HCT116 (cell line): ENCODE data around the gene LZTS3. TPM values are rescaled to one million over a fixed set of nuclear protein-coding genes. Genes with fewer than 3 reads are reported as not detected.

Source experiments
- ATAC-seq: fragments of 200-7000 bp; cut with Tn5 transposase; 2 replicates; pipeline ENCODE4 v1.9.1; 2020; ENCODE audit warnings: mild to moderate bottlenecking, moderate library complexity
- BruUV-seq: library from RNA; stranded (reverse); fragments of 400-500 nt; replicated peaks from 2 replicates; lab custom pipeline; 2021; lab: Mats Ljungman, UMichigan
- CTCF ChIA-PET: fragments of 300-600 bp; sonication (Branson Sonifier 250); formaldehyde crosslinking; loops from one replicate; lab custom pipeline; 2021; ENCODE audit warnings: antibody characterized with exemption; lab: Charles Lee
- POLR2A ChIA-PET: fragments of 300-600, 350-600 bp; sonication (Branson Sonifier 250); formaldehyde crosslinking; loops from one replicate; lab custom pipeline; 2021; ENCODE audit warnings: antibody characterized with exemption; lab: Charles Lee
- RAD21 ChIA-PET, 2 experiments: fragments of 300-600 bp; sonication (Branson Sonifier 250); formaldehyde crosslinking; loops; one replicate each; lab custom pipeline; 2023; ENCODE audit warnings: low total read pairs in 2 of 2; ENCODE audit not compliant: uncharacterized antibody in 2 of 2, unreplicated experiment in 2 of 2, low non-redundant PET in 1 of 2; lab: Charles Lee
- DNase-seq: peaks from one replicate; pipeline ENCODE4 v3.0.0-alpha.2; 2010; ENCODE audit warnings: low read depth, low spot score
- H2AFZ ChIP-seq: fragments of 200-600 bp; shearing (Covaris generic), sonication (generic); 2 replicates; pipeline ENCODE4 v1.6.1; 2017; ENCODE audit warnings: low read depth, mixed run types, mixed read lengths, antibody characterized with exemption, low read length; ENCODE audit not compliant: poor library complexity, severe bottlenecking
- H3K27ac ChIP-seq: 2 replicates; pipeline ENCODE4 v1.5.1; 2012; ENCODE audit warnings: low read depth, low read length
- H3K27me3 ChIP-seq: fragments of 200-600 bp; sonication (generic); 2 replicates; pipeline ENCODE4 v1.6.1; 2016; ENCODE audit warnings: mixed run types, low read length, mixed read lengths; ENCODE audit not compliant: insufficient read depth
- H3K36me3 ChIP-seq, 2 experiments: fragments of 200-500 bp in 1 of 2; fragments of 200-600 bp in 1 of 2; sonication (Bioruptor generic) in 1 of 2; sonication (generic) in 1 of 2; 2 replicates each; pipeline versions ENCODE4 v1.5.1 to v1.6.1; 2014 to 2016; ENCODE audit warnings: low read length in 2 of 2, inconsistent platforms in 1 of 2, mixed read lengths in 1 of 2, mixed run types in 1 of 2; ENCODE audit not compliant: insufficient read depth in 2 of 2, control insufficient read depth in 1 of 2
- H3K4me1 ChIP-seq, 2 experiments: fragments of 200-600 bp in 1 of 2; sonication (generic) in 1 of 2; 2 replicates each; pipeline versions ENCODE4 v1.5.1 to v1.6.1; 2012 to 2017; ENCODE audit warnings: low read length in 2 of 2, inconsistent platforms in 1 of 2, mild to moderate bottlenecking in 1 of 2, mixed read lengths in 1 of 2, mixed run types in 1 of 2, moderate library complexity in 1 of 2; ENCODE audit not compliant: insufficient read depth in 2 of 2, control insufficient read depth in 1 of 2
- H3K4me2 ChIP-seq: fragments of 200-600 bp; sonication (generic); 2 replicates; pipeline ENCODE4 v1.6.1; 2017; ENCODE audit warnings: mixed run types, low read length, mixed read lengths
- H3K4me3 ChIP-seq, 2 experiments: fragments of 200-600 bp in 1 of 2; sonication (generic) in 1 of 2; replicated peaks in 1 of 2; 2 replicates each; pipeline ENCODE4 v1.5.1; 2011 to 2016; ENCODE audit warnings: low read length in 2 of 2, control low read depth in 1 of 2, low read depth in 1 of 2, mild to moderate bottlenecking in 1 of 2, mixed read lengths in 1 of 2, mixed run types in 1 of 2
- H3K79me2 ChIP-seq: fragments of 200-600 bp; sonication (generic); 2 replicates; pipeline ENCODE4 v1.6.1; 2017; ENCODE audit warnings: mild to moderate bottlenecking, mixed run types, low read length, moderate library complexity, mixed read lengths; ENCODE audit not compliant: insufficient read depth
- H3K9ac ChIP-seq: fragments of 200-600 bp; sonication (generic); 2 replicates; pipeline ENCODE4 v1.6.1; 2016; ENCODE audit warnings: low read length, mixed read lengths
- H3K9me2 ChIP-seq: fragments of 200-600 bp; sonication (generic), shearing (Covaris generic); 2 replicates; pipeline ENCODE4 v1.6.1; 2017; ENCODE audit warnings: mixed run types, mild to moderate bottlenecking, moderate library complexity; ENCODE audit not compliant: insufficient read depth
- H3K9me3 ChIP-seq, 2 experiments: fragments of 200-500 bp in 1 of 2; fragments of 200-600 bp in 1 of 2; sonication (Bioruptor generic) in 1 of 2; sonication (generic) in 1 of 2; 2 replicates each; pipeline ENCODE4 v1.6.1; 2014 to 2017; ENCODE audit warnings: low read length in 2 of 2, mixed read lengths in 2 of 2, inconsistent platforms in 1 of 2, low read depth in 1 of 2, mild to moderate bottlenecking in 1 of 2, mixed run types in 1 of 2, moderate library complexity in 1 of 2; ENCODE audit not compliant: control insufficient read depth in 1 of 2, insufficient read depth in 1 of 2
- H4K20me1 ChIP-seq: fragments of 200-600 bp; sonication (generic), shearing (Covaris generic); 2 replicates; pipeline ENCODE4 v1.6.1; 2017; ENCODE audit warnings: mixed run types, mild to moderate bottlenecking, moderate library complexity; ENCODE audit not compliant: insufficient read depth
- CBX3 ChIP-seq: IDR thresholded peaks from 2 replicates; pipeline ENCODE4 v1.6.1; 2012; ENCODE audit warnings: low read depth
- CEBPB ChIP-seq: IDR thresholded peaks from 2 replicates; pipeline ENCODE4 v1.6.1; 2012; ENCODE audit warnings: low read depth
- EZH2 ChIP-seq: fragments of 200-600 bp; sonication (generic); IDR thresholded peaks from 2 replicates; pipeline ENCODE4 v1.6.1; 2017; ENCODE audit warnings: antibody characterized with exemption, mixed run types
- EZH2phosphoT487 ChIP-seq: fragments of 200-600 bp; IDR thresholded peaks from 2 replicates; pipeline ENCODE4 v1.6.1; 2018; ENCODE audit warnings: antibody characterized with exemption, borderline replicate concordance
- FOSL1 ChIP-seq: IDR thresholded peaks from 2 replicates; pipeline ENCODE4 v1.6.1; 2012; ENCODE audit warnings: low read depth
- MAX ChIP-seq: IDR thresholded peaks from 2 replicates; pipeline ENCODE4 v1.6.1; 2012
- POLR2A ChIP-seq: IDR thresholded peaks from 2 replicates; pipeline ENCODE4 v1.7.0; 2011; ENCODE audit warnings: borderline replicate concordance; ENCODE audit not compliant: insufficient read depth, insufficient read length; ENCODE audit errors: extremely low read depth
- POLR2AphosphoS5 ChIP-seq: IDR thresholded peaks from 2 replicates; pipeline ENCODE4 v1.6.1; 2011; ENCODE audit warnings: mild to moderate bottlenecking, low read depth, low read length, moderate library complexity
- SIN3A ChIP-seq: IDR thresholded peaks from 2 replicates; pipeline ENCODE4 v1.6.1; 2012; ENCODE audit warnings: low read depth
- SRF ChIP-seq: IDR thresholded peaks from 2 replicates; pipeline ENCODE4 v1.6.1; 2012; ENCODE audit warnings: low read depth
- ZFX ChIP-seq: fragments of 450-650 bp; IDR thresholded peaks from 2 replicates; pipeline ENCODE4 v1.6.1; 2017
- intact Hi-C: fragments of 100-400 bp; cut with micrococcal nuclease; formaldehyde crosslinking; loops from 2 replicates; pipeline ENCODE4 v1.10.0; 2022
- total RNA-seq: library from RNA; stranded (reverse); gene quantifications from one replicate; pipeline ENCODE4 v1.2.1, GENCODE V29; 2021; ENCODE audit not compliant: unreplicated experiment
- TF ChIP-seq, protein P1 (sequence below): IDR thresholded peaks from 2 replicates; pipeline ENCODE4 v1.6.1; 2012; ENCODE audit warnings: low read depth
- TF ChIP-seq, protein P2 (sequence below), 3 experiments: fragments of 200-600 bp in 1 of 3; sonication (generic) in 1 of 3; IDR thresholded peaks in 2 of 3; conservative IDR thresholded peaks in 1 of 3; 2 replicates each; pipeline ENCODE4 v1.5.1; 2012 to 2017; ENCODE audit warnings: low read depth in 2 of 3, low read length in 2 of 3, antibody characterized with exemption in 1 of 3, borderline replicate concordance in 1 of 3, control low read depth in 1 of 3, mild to moderate bottlenecking in 1 of 3, mixed read lengths in 1 of 3, mixed run types in 1 of 3, moderate library complexity in 1 of 3; ENCODE audit not compliant: insufficient read depth in 1 of 3

LZTS3 gene
- total RNA-seq, 1 experiment from 2014 or later = 5.2 TPM

- TF ChIP-seq, protein P1, sequence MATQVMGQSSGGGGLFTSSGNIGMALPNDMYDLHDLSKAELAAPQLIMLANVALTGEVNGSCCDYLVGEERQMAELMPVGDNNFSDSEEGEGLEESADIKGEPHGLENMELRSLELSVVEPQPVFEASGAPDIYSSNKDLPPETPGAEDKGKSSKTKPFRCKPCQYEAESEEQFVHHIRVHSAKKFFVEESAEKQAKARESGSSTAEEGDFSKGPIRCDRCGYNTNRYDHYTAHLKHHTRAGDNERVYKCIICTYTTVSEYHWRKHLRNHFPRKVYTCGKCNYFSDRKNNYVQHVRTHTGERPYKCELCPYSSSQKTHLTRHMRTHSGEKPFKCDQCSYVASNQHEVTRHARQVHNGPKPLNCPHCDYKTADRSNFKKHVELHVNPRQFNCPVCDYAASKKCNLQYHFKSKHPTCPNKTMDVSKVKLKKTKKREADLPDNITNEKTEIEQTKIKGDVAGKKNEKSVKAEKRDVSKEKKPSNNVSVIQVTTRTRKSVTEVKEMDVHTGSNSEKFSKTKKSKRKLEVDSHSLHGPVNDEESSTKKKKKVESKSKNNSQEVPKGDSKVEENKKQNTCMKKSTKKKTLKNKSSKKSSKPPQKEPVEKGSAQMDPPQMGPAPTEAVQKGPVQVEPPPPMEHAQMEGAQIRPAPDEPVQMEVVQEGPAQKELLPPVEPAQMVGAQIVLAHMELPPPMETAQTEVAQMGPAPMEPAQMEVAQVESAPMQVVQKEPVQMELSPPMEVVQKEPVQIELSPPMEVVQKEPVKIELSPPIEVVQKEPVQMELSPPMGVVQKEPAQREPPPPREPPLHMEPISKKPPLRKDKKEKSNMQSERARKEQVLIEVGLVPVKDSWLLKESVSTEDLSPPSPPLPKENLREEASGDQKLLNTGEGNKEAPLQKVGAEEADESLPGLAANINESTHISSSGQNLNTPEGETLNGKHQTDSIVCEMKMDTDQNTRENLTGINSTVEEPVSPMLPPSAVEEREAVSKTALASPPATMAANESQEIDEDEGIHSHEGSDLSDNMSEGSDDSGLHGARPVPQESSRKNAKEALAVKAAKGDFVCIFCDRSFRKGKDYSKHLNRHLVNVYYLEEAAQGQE = no peak
- TF ChIP-seq SRF = no peak
- peak; percentile 18 for TF ChIP-seq POLR2A
- TF ChIP-seq EZH2phosphoT487 = no peak
Observed at GRCh38 chr20:3173610-3174441, 477 bp upstream of the LZTS3 start (continued).

DNA sequence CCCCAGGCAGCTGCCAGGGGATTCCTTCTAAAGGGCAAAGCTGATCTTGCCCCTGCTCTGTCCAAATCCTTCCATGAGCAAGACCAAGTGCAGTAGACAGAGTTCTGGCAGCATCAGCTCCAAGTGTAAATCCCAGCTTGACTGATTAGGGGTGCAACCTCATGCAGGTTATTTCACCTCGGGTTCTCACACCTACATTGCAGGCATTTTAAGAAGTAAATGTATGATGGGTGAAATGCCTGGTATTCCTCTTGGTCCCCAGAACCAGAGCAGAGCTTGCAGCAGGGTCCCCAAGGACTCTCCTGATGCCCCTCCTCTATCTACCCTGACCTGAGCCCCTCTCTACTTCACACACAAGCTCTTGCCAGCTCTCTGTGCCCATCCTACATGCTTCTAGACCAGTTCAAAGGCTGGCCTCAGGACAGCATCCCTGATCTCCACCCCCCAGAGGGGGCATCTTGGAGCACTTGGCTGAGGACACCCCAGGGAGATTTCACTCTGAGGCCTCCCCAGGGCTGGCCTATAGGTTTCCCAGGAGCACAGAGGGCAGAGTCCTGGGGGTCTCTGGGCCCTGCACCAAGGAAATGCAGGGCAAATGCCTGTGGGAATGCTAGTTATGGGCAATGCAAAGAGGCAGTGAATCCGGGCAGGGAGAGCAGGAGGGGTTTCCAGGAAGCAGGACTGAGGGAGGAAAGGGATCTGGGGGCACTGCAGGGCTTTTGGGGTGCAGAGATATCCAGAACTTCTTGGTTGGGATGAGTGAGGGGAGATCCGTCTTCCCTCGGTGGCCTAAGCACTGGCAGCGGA lies 1.0 kb downstream of the LZTS3 start:
- Histone ChIP-seq H3K9me3 (no peaks in the 10 kb centered on the region), H3K36me3 (no peaks in the 10 kb centered on the region), H3K79me2 (no peaks in the 10 kb centered on the region), H3K27me3 (no peaks in the 10 kb centered on the region), H2AFZ (no peak overlapping the region), H4K20me1 (no peaks in the 10 kb centered on the region), H3K4me3 (peak overlapping the region; percentile 76 to 89; a peak in 3 of 4 replicates), H3K4me1 (peaks cover 7 to 24% of the 10 kb centered on the region in 2 experiments; a peak in 3 of 4 replicates), H3K4me2 (peak overlapping the region; percentile 100), H3K9ac (no peak overlapping the region), H3K9me2 (no peaks in the 10 kb centered on the region), H3K27ac (no peak overlapping the region)
- no peak for ATAC-seq
- CTCF ChIA-PET = no interaction called here
- DNase-seq = no peak
- POLR2A ChIA-PET = no interaction called here
- intact Hi-C loops = no loop called here
- RAD21 ChIA-PET = interaction anchor here in 1 of 2 experiments (1.6 kb wide), 1 partner anchor 12 kb away, joined by 3 read pairs; the partner anchor contains the start of genes FASTKD5 and UBOX5
- BruUV-seq = no TSS peak
- TF ChIP-seq MAX (no peak), ZFX (no peak), CBX3 (no peak), CEBPB (no peak), FOSL1 (no peak), EZH2 (no peak), POLR2AphosphoS5 (no peak), SIN3A (no peak), SRF (no peak)
- TF ChIP-seq, protein P1 = no peak
- TF ChIP-seq, protein P2, sequence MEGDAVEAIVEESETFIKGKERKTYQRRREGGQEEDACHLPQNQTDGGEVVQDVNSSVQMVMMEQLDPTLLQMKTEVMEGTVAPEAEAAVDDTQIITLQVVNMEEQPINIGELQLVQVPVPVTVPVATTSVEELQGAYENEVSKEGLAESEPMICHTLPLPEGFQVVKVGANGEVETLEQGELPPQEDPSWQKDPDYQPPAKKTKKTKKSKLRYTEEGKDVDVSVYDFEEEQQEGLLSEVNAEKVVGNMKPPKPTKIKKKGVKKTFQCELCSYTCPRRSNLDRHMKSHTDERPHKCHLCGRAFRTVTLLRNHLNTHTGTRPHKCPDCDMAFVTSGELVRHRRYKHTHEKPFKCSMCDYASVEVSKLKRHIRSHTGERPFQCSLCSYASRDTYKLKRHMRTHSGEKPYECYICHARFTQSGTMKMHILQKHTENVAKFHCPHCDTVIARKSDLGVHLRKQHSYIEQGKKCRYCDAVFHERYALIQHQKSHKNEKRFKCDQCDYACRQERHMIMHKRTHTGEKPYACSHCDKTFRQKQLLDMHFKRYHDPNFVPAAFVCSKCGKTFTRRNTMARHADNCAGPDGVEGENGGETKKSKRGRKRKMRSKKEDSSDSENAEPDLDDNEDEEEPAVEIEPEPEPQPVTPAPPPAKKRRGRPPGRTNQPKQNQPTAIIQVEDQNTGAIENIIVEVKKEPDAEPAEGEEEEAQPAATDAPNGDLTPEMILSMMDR (IDR thresholded peaks at IDR 0.05 in 2 of 3, conservative IDR thresholded peaks at IDR 0.05 in 1 of 3; ENCODE audit: borderline replicate concordance in 1 of 3, insufficient read depth in 1 of 3, low read depth in 2 of 3, low read length in 2 of 3) = no peak
